Activated T-cell treated with anti-CD3 and anti-CD28 coated beads for 48 hours (primary cell): ENCODE measurements around the gene GRID1.

Experiments
- DNase-seq: peaks from one replicate; pipeline ENCODE4 v3.0.0-alpha.2; 2020; ENCODE audit warnings: low read depth

GRID1 gene

DNA sequence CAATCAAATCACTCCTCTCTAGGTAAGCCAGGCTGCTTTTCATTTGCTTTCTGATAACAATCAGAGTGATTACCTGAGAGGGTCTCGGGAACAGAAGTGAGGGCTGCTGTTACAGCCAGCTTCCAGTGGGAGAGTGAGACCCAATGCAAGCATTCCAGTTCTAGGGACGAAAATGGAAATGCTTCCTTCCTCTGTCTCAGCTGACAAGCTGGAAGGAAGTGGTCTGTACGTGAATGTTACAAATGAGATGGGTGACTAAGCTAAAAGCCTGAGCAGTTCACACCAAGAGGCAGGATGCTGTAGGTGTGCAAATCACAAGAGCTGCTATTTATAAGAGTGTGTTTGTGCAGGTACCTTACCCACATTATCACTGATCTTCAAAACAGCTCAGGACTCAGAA lies 772.4 kb downstream of the GRID1 start:
- no peak for DNase-seq

DNA sequence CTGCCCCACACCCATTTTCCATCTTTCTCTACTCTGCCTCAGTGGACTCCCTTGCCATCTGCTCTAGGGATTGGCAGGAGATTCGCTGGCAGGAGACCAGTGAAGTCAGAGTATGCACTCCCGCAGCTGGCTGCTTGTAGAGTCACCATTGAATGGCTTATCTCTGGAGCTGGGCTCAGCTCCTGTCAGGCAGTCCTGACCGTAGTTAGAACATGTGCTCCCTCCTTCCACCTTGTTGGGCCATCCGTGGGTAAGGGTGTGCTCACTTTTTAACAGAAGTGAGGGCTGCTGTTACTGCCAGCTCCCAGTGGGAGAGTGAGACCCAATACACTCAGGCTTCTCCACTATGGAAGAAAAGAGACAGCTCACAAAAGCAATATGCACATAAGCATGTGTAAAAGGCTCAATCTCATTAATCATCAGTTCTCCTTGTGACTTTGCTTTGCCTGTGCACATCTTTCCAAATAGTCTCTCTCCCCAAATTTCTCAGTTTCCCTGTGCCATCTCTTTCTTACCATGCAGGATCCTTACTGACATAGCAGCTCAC lies 773.3 kb downstream of the GRID1 start:
- no peak for DNase-seq

DNA sequence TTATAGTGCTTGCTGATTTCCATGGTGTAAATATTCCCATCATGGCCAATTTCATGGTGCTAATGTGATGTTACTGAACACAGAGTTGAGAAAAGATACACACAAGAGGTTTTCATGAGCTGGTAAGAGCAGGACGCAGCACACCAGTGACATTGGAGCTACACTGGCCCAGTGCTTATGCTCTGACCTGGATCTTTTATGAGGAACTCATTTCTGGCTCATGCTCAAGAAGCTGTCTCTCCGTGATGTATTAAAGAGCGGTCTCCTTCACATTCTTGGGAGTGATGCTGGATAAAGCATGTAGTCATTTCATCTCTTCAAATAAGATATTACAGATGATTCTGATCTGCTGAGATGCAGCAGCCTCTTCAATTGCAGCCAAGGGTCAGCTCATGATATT lies 785.2 kb downstream of the GRID1 start:
- DNase-seq, result no peak

DNA sequence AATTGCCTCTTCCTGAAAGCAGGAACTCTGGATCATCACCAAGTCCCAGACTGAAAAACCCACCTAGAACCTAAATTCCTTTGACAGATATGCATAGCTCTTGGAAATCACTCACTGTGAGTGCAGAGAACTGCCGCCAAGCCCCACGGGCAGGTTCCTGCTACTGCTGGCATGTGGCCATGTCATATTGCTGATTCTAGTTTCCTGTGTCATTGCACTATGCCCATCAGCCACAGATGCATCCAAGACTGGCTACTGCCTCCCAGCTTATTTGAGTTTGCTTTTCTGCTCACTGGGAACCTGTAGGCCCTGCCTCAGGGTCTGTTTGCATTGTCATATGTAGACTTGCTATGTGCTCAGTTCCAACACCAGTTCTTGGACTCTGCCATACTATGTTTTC lies 786.0 kb downstream of the GRID1 start:
- DNase-seq, result no peak

DNA sequence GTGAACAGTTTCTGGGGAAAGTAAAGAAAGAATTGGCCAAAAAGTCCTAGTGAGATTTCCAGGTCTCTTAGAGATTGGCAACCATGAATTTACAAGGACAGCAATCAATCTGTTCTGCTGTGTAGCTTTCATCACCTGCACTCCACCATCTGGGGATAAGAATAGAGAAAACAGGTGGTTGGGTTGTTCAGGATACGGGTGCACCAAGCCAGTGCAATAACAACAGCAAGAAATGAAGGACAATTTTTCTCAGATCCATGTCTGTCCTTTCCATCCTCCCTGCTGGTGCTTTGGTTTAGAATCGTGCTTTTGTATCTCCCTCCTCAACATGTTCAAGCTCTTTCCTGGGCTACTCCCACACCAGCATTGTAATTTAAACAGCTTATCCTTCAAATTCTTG lies 787.7 kb downstream of the GRID1 start:
- no peak for DNase-seq

DNA sequence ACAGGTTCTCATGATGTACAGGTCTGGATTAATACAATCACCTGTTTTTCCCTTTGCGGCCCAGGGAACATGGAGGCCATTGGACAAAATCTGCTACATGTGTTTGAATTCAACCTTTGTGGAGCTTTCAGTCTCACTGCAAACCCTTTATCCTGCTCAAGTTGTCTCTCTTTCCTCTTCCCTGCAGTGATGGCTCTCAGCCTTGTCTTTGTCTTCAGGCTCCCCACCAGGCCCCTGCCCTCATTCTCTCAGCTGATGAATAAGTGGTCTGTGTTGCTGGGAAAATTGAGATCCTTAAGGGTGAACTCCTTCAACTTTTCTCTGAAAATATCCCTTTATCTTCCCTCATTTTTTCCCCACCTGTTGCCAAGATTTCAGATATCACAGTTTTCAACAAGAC lies 791.2 kb downstream of the GRID1 start:
- DNase-seq, result no peak

DNA sequence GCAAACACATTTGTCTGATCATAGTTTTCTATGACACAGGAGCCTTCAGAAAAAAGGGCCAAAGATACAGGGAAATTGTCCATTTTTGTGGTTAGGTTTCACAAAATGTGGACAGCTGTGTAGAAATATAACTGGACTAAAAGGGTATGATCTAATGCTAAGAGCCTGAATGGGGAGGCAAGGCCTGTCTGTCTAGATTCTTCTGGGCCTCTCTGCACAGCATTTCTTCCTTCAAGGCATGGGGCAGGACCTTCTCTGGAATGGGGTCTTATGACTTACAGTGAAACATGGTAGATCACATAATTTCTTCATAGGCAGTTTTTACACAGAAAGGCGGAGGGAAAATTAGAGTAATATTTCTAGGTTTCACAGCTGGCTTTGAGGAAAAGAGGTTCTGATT lies 795.7 kb downstream of the GRID1 start:
- DNase-seq, result no peak

DNA sequence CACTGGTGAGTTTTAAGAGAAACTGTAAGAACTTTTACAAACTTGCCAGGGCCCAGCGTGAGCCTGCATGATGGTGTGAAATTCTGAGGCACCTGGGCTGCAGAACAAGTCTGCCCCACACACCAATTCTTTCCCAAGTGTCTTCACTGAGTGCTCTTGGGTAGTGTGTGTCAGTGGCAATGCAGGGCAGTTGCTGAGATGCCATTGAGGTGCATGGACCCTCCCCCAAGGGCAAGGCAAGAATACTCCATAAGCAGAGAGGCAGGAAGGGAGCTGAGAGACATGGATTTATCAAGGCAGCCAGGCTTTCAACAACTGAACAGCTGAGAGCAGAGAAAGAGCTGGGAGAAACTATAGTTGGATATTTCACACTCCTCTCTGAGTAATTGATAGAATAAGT lies 801.2 kb downstream of the GRID1 start:
- no peak for DNase-seq

DNA sequence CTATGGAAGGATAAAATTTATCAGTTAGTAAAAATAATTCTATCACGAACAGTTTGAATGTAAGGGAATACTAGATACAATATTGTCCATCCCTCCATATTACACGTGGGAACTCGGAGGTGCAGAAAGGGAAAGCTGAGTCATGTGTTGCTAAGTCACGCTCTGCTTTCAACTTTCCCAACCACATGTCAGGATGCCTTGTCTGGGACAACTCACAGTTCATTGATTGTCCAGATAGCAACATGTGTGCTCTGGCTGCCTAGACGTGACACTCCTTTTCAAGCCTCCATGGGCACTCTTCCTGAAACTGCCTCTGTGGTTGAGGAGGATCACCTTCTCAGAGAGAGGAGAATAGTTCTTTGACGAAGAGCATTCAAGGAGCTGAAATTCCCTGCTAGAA lies 808.1 kb downstream of the GRID1 start:
- no peak for DNase-seq

DNA sequence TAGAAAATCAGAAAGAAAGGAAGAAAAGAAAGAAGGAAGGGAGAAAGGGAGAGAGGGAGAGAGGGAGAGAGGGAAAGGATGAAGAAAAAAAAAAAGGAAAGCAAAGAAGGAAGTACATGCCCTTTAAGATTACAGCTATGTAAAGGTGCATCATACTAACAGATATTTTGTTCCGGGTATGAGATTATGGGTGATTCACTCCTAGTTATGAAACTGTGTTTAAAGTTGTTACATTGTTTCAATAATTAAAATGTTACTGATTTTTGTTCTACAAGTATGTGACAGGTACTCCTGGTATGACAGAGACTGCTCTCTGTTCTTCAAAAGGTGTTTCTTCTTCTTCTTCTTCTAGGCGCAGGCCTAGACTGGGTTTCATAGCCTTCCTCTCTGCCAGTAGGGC lies 808.9 kb downstream of the GRID1 start:
- DNase-seq, result no peak

DNA sequence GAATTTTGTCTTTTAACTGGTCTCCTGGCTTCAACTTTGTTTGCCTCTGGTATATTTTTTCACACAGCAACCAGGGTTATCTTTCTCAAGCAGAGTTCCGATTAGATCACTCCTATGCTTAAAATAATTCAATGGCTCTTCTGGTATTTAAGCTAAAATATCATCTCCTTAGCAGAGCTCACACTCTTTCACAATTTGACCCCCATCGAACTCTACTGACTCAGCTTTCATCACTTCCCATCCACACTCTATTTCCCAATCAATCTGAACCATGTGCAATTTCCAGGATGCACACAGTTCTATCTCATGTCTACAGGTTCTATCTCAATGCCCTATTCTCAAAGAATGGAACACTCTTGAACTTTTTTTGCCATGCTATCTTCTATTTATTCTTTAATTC lies 809.5 kb downstream of the GRID1 start:
- no peak for DNase-seq
